ENCODE results near the gene MAPK10.
"Not testable (repeated sequence)": the region's sequence is repeated elsewhere in the genome, so short reads cannot be mapped to it uniquely, and the experiment has no call there.

MAPK10 gene

GRCh38 chr4:85993641-85994040 is 366.2 kb downstream of the MAPK10 start:
- DNase-seq (ENCODE audit: low read depth in 4 of 4, low spot score in 1 of 4): no peak

GRCh38 chr4:85986266-85986665 is 373.6 kb downstream of the MAPK10 start:
- no peak for DNase-seq (ENCODE audit: low read depth in 4 of 4, low spot score in 1 of 4)

GRCh38 chr4:85979276-85979675 is 380.6 kb downstream of the MAPK10 start:
- DNase-seq (ENCODE audit: low read depth in 4 of 4, low spot score in 1 of 4): no peak

- DNase-seq (ENCODE audit: low read depth in 4 of 4, low spot score in 1 of 4): no peak
Observed at GRCh38 chr4:85970535-85970934, 389.3 kb downstream of the MAPK10 start.

- DNase-seq (ENCODE audit: low read depth in 4 of 4, low spot score in 1 of 4): no peak
Observed at GRCh38 chr4:85968945-85969819, 390.7 kb downstream of the MAPK10 start.

GRCh38 chr4:85967872-85968271 is 392.0 kb downstream of the MAPK10 start:
- no peak for DNase-seq (ENCODE audit: low read depth in 4 of 4, low spot score in 1 of 4)

- DNase-seq (ENCODE audit: low read depth in 4 of 4, low spot score in 1 of 4): no peak
Observed at GRCh38 chr4:85966373-85966772, 393.5 kb downstream of the MAPK10 start.

GRCh38 chr4:85965529-85965928 is 394.3 kb downstream of the MAPK10 start:
- no peak for DNase-seq (ENCODE audit: low read depth in 4 of 4, low spot score in 1 of 4)

GRCh38 chr4:85965017-85965416 is 394.8 kb downstream of the MAPK10 start:
- not testable (repeated sequence) for DNase-seq (ENCODE audit: low read depth in 4 of 4, low spot score in 1 of 4)

GRCh38 chr4:85964298-85964697 is 395.6 kb downstream of the MAPK10 start:
- DNase-seq (ENCODE audit: low read depth in 4 of 4, low spot score in 1 of 4): no peak

GRCh38 chr4:85963231-85963630 is 396.6 kb downstream of the MAPK10 start:
- no peak for DNase-seq (ENCODE audit: low read depth in 4 of 4, low spot score in 1 of 4)

- DNase-seq (ENCODE audit: low read depth in 4 of 4, low spot score in 1 of 4): no peak
Observed at GRCh38 chr4:85961887-85962286, 398.0 kb downstream of the MAPK10 start.

- DNase-seq (ENCODE audit: low read depth in 4 of 4, low spot score in 1 of 4): no peak
Observed at GRCh38 chr4:85956293-85956945, 403.4 kb downstream of the MAPK10 start.

GRCh38 chr4:85955620-85956292 is 404.1 kb downstream of the MAPK10 start:
- no peak for DNase-seq (ENCODE audit: low read depth in 4 of 4, low spot score in 1 of 4)

GRCh38 chr4:85953651-85954018 is 406.2 kb downstream of the MAPK10 start:
- DNase-seq (ENCODE audit: low read depth in 4 of 4, low spot score in 1 of 4): no peak

GRCh38 chr4:85952972-85953650 is 406.7 kb downstream of the MAPK10 start:
- DNase-seq (ENCODE audit: low read depth in 4 of 4, low spot score in 1 of 4): no peak

GRCh38 chr4:85952528-85952927 is 407.3 kb downstream of the MAPK10 start:
- no peak for DNase-seq (ENCODE audit: low read depth in 4 of 4, low spot score in 1 of 4)

GRCh38 chr4:85951099-85951498 is 408.8 kb downstream of the MAPK10 start:
- DNase-seq (ENCODE audit: low read depth in 4 of 4, low spot score in 1 of 4): no peak

- DNase-seq (ENCODE audit: low read depth in 4 of 4, low spot score in 1 of 4): no peak
Observed at GRCh38 chr4:85946821-85947220, 413.0 kb downstream of the MAPK10 start.

- no peak for DNase-seq (ENCODE audit: low read depth in 4 of 4, low spot score in 1 of 4)
Observed at GRCh38 chr4:85942107-85942506, 417.7 kb downstream of the MAPK10 start.

- no peak for DNase-seq (ENCODE audit: low read depth in 4 of 4, low spot score in 1 of 4)
Observed at GRCh38 chr4:85940151-85940550, 419.7 kb downstream of the MAPK10 start.

Data from stimulated activated CD4-positive, alpha-beta T cell treated with anti-CD3 and anti-CD28 coated beads, Interleukin-1b, Interleukin-23, amount 100 ng/mL, for 24 hours (primary cell).